ENCODE data around the gene JPH3.

The JPH3 gene

DNA sequence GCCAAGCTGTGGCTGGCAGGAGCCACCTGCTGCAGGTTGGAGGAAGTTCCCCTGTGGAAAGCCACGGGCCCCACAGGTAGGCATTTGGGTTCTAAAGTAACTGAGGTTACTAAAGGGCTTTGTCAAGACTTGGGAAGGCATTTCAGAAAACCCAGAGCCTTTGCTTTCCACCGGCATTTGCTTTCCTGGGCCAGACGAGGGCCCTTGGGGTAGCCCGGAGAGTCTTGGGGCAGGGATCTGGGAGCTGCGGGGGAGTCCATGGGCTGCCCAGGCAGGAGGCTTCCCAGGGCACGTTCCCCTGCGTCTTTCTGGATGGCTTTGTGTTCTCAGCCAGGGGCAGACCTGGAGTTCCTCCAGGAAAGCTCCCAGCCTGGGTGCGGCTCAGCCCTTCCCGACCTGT, 43.5 kb downstream of the JPH3 start:
- TF ChIP-seq, protein P1, sequence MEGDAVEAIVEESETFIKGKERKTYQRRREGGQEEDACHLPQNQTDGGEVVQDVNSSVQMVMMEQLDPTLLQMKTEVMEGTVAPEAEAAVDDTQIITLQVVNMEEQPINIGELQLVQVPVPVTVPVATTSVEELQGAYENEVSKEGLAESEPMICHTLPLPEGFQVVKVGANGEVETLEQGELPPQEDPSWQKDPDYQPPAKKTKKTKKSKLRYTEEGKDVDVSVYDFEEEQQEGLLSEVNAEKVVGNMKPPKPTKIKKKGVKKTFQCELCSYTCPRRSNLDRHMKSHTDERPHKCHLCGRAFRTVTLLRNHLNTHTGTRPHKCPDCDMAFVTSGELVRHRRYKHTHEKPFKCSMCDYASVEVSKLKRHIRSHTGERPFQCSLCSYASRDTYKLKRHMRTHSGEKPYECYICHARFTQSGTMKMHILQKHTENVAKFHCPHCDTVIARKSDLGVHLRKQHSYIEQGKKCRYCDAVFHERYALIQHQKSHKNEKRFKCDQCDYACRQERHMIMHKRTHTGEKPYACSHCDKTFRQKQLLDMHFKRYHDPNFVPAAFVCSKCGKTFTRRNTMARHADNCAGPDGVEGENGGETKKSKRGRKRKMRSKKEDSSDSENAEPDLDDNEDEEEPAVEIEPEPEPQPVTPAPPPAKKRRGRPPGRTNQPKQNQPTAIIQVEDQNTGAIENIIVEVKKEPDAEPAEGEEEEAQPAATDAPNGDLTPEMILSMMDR (conservative IDR thresholded peaks at IDR 0.05) = no peak
- TF ChIP-seq ZFX (IDR thresholded peaks at IDR 0.05) = no peak
- no peak overlapping the region for H3K27ac ChIP-seq

DNA sequence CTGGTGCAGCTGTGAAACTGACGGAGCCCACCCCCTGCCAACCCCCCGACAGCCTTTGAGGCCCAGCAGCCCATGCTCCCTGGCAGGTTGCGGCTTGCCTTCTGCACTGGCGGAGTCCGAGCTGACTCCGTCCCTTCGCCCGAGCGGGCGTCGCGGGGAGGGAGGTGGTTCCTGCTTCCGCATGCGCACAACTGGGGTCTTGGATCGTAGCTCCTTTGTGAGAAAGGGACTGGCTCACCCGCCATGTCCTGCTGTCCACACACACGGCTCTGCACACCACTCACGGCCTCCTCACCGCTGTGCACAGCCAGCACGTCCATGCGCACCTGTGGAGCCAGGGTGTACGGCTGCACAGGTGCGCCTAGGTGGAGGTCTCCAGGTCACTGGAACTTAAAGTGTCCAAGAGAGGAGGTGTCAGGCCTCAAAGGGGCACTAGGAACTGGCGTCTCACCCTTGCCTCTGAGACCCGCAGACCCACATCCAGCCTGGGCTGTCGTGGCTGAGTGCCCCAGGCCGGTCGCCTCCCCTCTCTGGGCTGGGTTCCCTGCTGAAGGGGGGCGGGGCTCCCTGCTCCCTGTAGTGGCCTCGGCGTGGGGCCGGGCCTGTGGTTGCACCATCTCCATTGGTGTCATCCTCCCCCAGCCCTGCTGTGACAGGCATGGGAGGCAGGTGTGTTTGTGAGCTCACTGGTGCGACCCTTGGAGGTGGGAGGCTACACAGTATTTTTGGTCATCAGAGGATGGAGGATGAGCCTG, 45.3 kb downstream of the JPH3 start:
- no peak for TF ChIP-seq ZFX (IDR thresholded peaks at IDR 0.05)
- TF ChIP-seq, protein P1 (conservative IDR thresholded peaks at IDR 0.05) = no peak
- H3K27ac ChIP-seq = no peak overlapping the region

DNA sequence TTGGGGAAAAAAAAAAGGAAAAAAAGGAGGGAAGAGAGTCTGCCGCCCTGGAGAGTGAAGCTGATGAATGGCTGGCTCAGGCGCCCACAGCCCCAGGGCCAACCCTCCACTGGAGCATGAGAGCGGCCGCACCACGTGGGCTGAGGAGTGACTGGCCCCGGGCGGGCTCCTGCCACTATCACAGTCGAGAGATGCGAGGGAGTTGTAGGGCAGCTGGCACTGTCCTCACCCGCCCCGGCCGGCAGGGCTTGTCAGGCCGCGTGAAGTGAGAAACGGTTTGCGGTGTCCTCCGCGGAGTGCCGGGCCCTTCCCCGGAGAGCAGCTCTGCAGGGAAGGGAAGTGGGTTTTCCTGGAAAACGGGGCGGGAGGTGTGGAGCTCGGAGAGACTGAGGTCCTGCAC, 45.9 kb downstream of the JPH3 start:
- no peak overlapping the region for H3K27ac ChIP-seq
- no peak for TF ChIP-seq ZFX (IDR thresholded peaks at IDR 0.05)
- TF ChIP-seq, protein P1 (conservative IDR thresholded peaks at IDR 0.05) = no peak

DNA sequence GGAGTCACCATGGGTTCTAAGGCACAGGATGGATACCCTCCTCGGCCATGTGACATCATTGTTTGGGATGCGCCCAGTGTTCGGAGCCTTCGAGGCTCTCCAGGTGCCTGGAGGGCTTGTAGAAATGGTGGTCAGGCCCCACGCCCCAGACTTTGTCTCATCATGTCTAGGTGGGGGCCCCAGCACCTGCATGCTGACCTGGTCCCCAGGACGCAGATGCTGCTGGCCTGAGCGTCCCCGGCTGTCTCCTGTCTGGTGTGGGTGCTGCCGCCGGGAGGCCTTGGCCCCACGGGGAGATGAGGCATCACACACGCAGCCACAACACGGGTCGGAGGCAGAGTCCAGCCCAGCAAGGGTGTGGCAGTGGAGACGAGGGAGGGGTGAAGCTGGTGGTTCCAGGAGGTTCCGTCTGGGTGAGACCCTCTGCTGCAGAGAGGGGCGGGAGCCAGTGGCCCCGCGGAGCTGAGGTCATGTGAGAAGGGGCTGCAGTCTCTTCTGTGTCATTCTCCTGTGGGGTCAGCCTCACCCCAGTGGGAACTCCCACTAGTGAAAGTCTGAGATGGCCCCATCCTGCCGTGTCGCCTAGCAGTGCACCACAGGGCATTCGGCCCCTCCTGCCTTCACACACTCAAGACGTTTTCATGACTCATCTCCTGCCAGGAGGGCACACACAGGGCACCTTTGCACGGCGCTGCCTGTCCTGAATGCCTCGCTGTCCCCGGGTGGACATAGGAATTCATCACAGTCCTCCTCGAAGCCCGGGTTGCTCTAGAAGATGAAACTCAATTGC, 46.6 kb downstream of the JPH3 start:
- H3K27ac ChIP-seq = no peak overlapping the region
- TF ChIP-seq, protein P1 (conservative IDR thresholded peaks at IDR 0.05) = no peak
- TF ChIP-seq ZFX (IDR thresholded peaks at IDR 0.05) = no peak

DNA sequence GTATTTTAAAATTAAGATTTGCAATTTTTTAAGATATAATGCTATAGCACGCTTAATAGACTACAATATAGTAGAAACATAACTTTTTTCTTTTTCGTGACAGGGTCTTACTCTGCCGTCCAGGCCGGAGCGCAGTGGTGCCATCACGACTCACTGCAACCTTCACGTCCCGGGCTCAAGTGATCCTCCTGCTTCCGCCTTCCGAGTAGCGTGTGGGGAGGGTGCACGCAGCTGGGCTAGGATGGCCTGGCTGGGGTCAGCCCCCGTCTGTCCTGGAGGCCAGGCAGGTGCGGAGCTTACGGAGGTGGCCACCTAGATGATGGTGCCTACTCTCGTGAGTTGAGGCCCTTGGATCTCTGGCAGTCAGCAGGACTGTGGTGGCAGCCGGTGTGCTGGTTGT, 50.1 kb downstream of the JPH3 start:
- TF ChIP-seq, protein P1 (conservative IDR thresholded peaks at IDR 0.05) = no peak
- no peak for TF ChIP-seq ZFX (IDR thresholded peaks at IDR 0.05)
- no peak overlapping the region for H3K27ac ChIP-seq

DNA sequence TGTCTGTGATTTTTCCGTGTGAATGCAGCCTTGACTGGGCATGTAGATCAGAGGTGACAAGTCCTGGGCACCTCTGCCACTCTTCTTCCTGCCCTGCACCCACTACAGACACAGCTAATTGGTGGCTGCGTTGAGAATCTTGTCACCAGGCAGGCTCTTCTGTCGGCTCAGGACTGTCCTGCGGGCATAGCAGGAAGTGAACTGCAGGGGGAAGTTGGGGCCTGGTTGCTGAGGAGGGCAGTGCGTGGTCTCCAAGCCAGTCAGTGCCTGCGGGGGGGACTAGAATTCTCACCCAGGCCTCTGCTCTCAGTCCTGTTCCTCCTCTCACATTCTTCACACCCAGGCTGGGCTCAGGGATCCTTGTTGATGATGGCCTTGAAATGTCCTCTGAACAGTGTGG, 50.5 kb downstream of the JPH3 start:
- H3K27ac ChIP-seq = no peak overlapping the region
- TF ChIP-seq, protein P1 (conservative IDR thresholded peaks at IDR 0.05) = no peak
- TF ChIP-seq ZFX (IDR thresholded peaks at IDR 0.05) = no peak

DNA sequence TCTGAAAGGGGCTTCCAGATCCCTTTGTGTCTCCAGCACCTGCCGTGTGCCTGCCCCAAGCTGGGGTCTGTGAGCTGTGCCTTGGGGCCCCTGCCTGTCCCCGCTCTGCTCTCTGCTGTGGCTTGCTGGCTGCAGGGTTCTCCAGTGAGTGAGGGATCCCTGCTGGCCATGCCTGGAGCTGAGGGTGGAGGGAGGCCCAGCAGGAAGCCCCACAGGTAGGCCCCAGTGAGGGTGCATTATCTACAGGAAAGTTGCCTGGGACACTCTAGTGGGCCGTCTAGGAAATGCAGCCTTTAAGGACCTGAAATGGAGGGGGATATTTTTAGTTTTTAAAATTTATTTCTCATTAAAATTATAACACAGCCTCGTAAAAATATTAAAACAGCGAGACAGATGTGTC, 50.9 kb downstream of the JPH3 start:
- H3K27ac ChIP-seq = no peak overlapping the region
- TF ChIP-seq, protein P1 (conservative IDR thresholded peaks at IDR 0.05) = no peak; the same call in 1 of the 2 replicates
- no peak for TF ChIP-seq ZFX (IDR thresholded peaks at IDR 0.05)

All from C4-2B (cell line).